Duodenal mucosa (tissue), 2 donors: ENCODE measurements around the gene CFAP20DC.
"Not testable (repeated sequence)": the region's sequence is repeated elsewhere in the genome, so short reads cannot be mapped to it uniquely, and the experiment has no call there.

ENCODE experiments used
- H3K27ac ChIP-seq: one replicate; pipeline ENCODE4 v1.7.0; 2013; ENCODE audit warnings: low read depth, low read length
- H3K27me3 ChIP-seq, 2 donors: one replicate each; pipeline ENCODE4 v1.7.0; 2013; ENCODE audit warnings: low read length in 2 of 2, control low read depth in 1 of 2; ENCODE audit not compliant: insufficient read depth in 2 of 2, control insufficient read depth in 1 of 2
- H3K36me3 ChIP-seq, 2 donors: one replicate each; pipeline ENCODE4 v1.7.0; 2013; ENCODE audit warnings: low read length in 2 of 2, control low read depth in 1 of 2; ENCODE audit not compliant: insufficient read depth in 2 of 2, control insufficient read depth in 1 of 2
- H3K4me1 ChIP-seq, 2 donors: one replicate each; pipeline ENCODE4 v1.7.0; 2013; ENCODE audit warnings: low read length in 2 of 2, control low read depth in 1 of 2; ENCODE audit not compliant: insufficient read depth in 2 of 2, control insufficient read depth in 1 of 2
- H3K4me3 ChIP-seq, 2 donors: one replicate each; pipeline ENCODE4 v1.7.0; 2013; ENCODE audit warnings: low read length in 2 of 2, low read depth in 1 of 2
- H3K9ac ChIP-seq, 2 donors: one replicate each; pipeline ENCODE4 v1.7.0; 2013; ENCODE audit warnings: low read length in 2 of 2, low read depth in 1 of 2
- H3K9me3 ChIP-seq, 2 donors: one replicate each; pipeline ENCODE4 v1.7.0; 2013; ENCODE audit warnings: low read length in 2 of 2, control low read depth in 1 of 2; ENCODE audit not compliant: control insufficient read depth in 1 of 2

The CFAP20DC gene

GRCh38 chr3:58719684-58720083, 330.1 kb downstream of the CFAP20DC start:
- H3K36me3 ChIP-seq = no peaks in the 10 kb centered on the region
- no peaks in the 10 kb centered on the region for H3K27me3 ChIP-seq
- no peak overlapping the region for H3K9ac ChIP-seq
- no peaks in the 10 kb centered on the region for H3K9me3 ChIP-seq
- no peak overlapping the region for H3K4me3 ChIP-seq
- no peak overlapping the region for H3K27ac ChIP-seq
- H3K4me1 ChIP-seq = peaks cover 7 to 15% of the 10 kb centered on the region in 2 donors

- H3K27me3 ChIP-seq = no peaks in the 10 kb centered on the region
- H3K9ac ChIP-seq = no peak overlapping the region
- H3K36me3 ChIP-seq = no peaks in the 10 kb centered on the region
- no peak overlapping the region for H3K27ac ChIP-seq
- H3K4me3 ChIP-seq = no peak overlapping the region
- H3K4me1 ChIP-seq = no peaks in the 10 kb centered on the region
- no peaks in the 10 kb centered on the region for H3K9me3 ChIP-seq
These were observed 336.0 kb downstream of the CFAP20DC start for GRCh38 chr3:58713715-58714401.

GRCh38 chr3:58711871-58712270, 338.0 kb downstream of the CFAP20DC start:
- Histone ChIP-seq H3K4me3 (no peak overlapping the region), H3K9me3 (no peaks in the 10 kb centered on the region), H3K27ac (no peak overlapping the region), H3K4me1 (peaks cover 7 to 8% of the 10 kb centered on the region in 2 donors), H3K27me3 (no peaks in the 10 kb centered on the region), H3K36me3 (no peaks in the 10 kb centered on the region), H3K9ac (no peak overlapping the region)

GRCh38 chr3:58708983-58709382, 340.8 kb downstream of the CFAP20DC start:
- not testable (repeated sequence) for H3K4me3 ChIP-seq, H3K9me3 ChIP-seq, H3K4me1 ChIP-seq, H3K27ac ChIP-seq, H3K27me3 ChIP-seq, H3K9ac ChIP-seq, H3K36me3 ChIP-seq

- H3K4me1 ChIP-seq = peaks cover 7 to 8% of the 10 kb centered on the region in 2 donors
- H3K9me3 ChIP-seq = no peaks in the 10 kb centered on the region
- no peak overlapping the region for H3K9ac ChIP-seq
- H3K36me3 ChIP-seq = no peaks in the 10 kb centered on the region
- H3K4me3 ChIP-seq = no peak overlapping the region
- H3K27me3 ChIP-seq = no peaks in the 10 kb centered on the region
- no peak overlapping the region for H3K27ac ChIP-seq
These were observed 341.6 kb downstream of the CFAP20DC start for GRCh38 chr3:58708116-58708791.

DNA sequence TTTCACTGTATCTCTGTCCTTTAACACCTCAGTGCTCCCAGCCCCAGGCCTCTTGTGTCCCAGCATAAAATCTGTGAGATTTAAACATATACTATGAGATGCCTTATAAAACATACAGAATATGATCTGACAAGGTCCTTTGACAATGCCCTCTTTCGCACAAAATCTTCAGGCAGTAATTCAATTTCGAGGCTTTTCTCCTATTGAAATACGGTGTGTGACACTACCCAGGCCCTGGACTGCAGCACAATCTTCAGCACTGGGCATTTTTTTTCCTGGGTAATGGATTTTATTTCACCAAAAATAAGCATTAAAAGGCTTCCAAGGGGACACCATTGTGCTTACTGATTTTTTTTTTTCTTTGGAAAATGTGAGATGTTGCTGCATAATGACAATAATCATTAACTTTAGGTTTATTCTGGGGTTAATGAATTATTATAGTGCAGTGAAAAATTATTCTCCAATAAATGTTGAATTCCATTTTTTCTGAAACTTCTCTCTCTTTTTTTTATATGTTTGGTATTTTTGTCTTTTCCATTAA, 342.4 kb downstream of the CFAP20DC start:
- H3K27ac ChIP-seq = no peak overlapping the region
- H3K36me3 ChIP-seq = no peaks in the 10 kb centered on the region
- H3K27me3 ChIP-seq = no peaks in the 10 kb centered on the region
- H3K4me1 ChIP-seq = peaks cover 7 to 8% of the 10 kb centered on the region in 2 donors
- H3K9ac ChIP-seq = no peak overlapping the region
- H3K4me3 ChIP-seq = no peak overlapping the region
- H3K9me3 ChIP-seq = no peaks in the 10 kb centered on the region

- Histone ChIP-seq H3K4me3 (no peak overlapping the region), H3K9me3 (no peaks in the 10 kb centered on the region), H3K27me3 (no peaks in the 10 kb centered on the region), H3K9ac (no peak overlapping the region), H3K36me3 (no peaks in the 10 kb centered on the region), H3K27ac (no peak overlapping the region), H3K4me1 (peaks cover 7 to 8% of the 10 kb centered on the region in 2 donors)
These were observed 343.2 kb downstream of the CFAP20DC start for GRCh38 chr3:58706395-58707167.

DNA sequence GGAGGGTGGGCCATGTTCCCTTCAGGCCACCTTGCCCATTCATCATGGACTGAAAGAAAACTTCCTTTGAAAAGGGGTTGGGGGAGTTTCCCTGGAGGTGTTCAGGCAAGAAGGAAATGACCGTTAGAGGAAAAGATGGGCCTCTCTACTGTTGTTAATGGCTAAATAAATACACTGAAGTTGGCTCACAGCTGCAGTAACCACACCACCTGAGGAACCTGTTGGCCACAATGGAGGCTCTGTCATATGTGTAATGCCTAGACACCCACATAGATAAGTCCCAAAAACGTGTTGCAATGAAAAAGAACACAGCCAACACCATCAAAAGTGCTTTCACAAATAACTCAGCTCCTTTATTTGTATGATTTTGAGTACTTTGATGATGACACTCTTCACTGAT, 345.1 kb downstream of the CFAP20DC start:
- Histone ChIP-seq H3K27ac (no peak overlapping the region), H3K4me3 (no peak overlapping the region), H3K9me3 (no peaks in the 10 kb centered on the region), H3K27me3 (no peaks in the 10 kb centered on the region), H3K4me1 (peaks cover 7 to 8% of the 10 kb centered on the region in 2 donors), H3K9ac (no peak overlapping the region), H3K36me3 (no peaks in the 10 kb centered on the region)

DNA sequence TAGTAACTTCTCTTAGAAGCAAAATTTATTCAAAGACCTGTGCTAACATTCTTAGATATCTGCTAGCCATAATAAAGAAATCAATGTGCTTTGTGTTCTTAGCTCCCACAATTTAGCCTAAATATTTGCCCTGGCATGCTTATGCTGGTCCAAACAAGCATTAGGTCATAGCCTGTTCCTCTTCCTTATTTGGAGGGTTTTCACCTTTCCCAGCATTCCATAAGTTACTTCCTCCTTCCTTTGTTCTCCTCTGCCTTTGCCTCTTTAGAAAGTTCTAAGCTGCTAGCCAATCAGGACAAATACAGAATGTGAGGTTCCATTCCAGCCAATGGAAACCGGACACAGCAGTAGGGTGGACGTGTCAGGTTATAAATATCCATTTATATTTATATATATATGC, 345.5 kb downstream of the CFAP20DC start:
- H3K27ac ChIP-seq, H3K4me1 ChIP-seq, H3K4me3 ChIP-seq, H3K27me3 ChIP-seq, H3K9ac ChIP-seq, H3K36me3 ChIP-seq, H3K9me3 ChIP-seq: not testable (repeated sequence)

- Histone ChIP-seq H3K9ac (no peak overlapping the region), H3K4me3 (no peak overlapping the region), H3K4me1 (peaks cover 27 to 30% of the 10 kb centered on the region in 2 donors), H3K9me3 (no peaks in the 10 kb centered on the region), H3K27me3 (no peaks in the 10 kb centered on the region), H3K36me3 (no peaks in the 10 kb centered on the region), H3K27ac (no peak overlapping the region)
These were observed 351.6 kb downstream of the CFAP20DC start for GRCh38 chr3:58698246-58698645.
